SKM-1 treated with dmso at 0.1 percent for 144 hours (cell line): Measurements from ENCODE around the gene OR52B2.
A peak's percentile ranks its signal among the peaks of the same experiment; 100 is the strongest.
"Not testable (repeated sequence)": the region's sequence is repeated elsewhere in the genome, so short reads cannot be mapped to it uniquely, and the experiment has no call there.

Experiments
- DNase-seq: peaks from one replicate; lab custom pipeline; 2025; ENCODE audit not compliant: unreplicated experiment; lab: John Stamatoyannopoulos, UW

Gene OR52B2

DNA sequence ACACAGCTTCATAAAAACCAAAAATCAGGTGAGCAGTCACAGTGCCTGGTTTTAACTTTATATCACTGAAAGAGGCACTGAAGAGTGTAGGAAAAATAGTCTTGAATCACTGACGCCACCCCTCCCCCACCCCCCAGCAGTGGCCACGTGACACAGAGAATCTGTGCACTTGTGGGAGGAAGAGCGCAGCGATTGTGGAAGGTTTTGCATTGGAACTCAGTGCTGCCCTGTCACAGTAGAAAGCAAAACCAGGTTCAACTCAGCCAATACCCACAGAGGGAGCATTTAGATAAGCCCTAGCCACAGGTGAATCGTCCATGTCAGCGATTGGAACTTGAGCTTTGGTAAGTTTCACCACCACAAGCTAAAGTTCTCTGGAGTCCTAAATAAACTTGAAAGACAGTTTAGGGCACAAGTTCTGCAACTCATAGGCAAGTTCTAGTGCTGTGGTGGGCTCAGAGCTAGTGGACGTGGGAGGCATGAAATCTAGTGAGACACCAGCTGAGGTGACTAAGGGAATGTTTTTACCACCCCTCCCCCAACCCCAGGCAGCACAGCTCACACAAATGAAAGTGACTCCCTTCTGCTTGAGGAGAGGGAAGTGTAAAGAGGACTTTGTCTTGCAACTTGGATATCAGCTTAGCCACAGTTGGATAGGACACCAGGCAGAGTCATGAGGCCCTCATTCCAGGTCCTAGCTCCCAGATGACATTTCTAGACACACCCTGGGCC lies 13.3 kb downstream of the OR52B2 start:
- DNase-seq, result no peak

DNA sequence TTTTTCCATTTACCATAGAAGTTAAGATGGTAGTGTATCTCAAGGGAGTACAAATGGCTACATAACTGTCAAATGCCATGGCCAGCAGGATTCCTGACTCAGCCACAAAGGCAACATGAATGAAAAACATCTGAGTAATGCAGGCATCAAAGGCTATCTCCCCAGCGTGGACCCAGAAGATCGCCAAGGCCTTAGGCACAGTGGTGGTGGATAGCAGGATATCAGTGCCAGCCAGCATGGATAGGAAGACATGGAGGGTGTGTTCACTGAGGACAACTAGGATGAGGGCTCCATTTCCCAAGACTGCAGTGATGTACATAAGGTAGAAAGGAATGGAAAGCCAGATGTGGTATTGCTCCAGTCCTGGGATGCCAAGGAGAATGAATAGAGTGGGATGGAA lies 18.0 kb downstream of the OR52B2 start:
- DNase-seq, result no peak

DNA sequence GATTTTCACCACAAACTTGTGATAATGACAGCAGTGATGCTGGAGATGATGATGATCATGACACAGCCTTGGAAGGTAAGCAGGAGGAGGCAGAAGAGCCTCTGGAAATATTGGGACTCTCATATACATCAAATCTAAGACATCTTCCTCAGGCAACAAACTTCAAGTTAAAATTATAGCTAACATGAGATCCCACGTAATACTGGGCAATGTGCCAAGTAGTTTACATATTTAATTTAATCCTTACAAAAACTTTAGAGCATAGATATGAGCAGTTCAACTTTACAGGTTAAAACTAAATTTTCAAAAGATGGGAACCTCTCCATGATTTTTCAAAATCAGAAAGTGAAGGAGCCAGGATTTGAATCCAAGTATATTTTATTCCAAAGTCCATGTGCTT lies 19.0 kb downstream of the OR52B2 start:
- no peak for DNase-seq

DNA sequence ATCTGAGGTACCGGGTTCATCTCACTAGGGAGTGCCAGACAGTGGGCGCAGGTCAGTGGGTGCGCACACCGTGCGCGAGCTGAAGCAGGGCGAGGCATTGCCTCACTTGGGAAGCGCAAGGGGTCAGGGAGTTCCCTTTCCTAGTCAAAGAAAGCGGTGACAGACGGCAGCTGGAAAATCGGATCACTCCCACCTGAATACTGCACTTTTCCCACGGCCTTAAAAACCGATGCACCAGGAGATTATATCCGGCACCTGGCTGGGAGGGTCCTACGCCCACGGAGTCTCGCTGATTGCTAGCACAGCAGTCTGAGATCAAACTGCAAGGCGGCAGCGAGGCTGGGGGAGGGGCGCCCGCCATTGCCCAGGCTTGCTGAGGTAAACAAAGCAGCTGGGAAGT lies 26.4 kb downstream of the OR52B2 start:
- not testable (repeated sequence) for DNase-seq

DNA sequence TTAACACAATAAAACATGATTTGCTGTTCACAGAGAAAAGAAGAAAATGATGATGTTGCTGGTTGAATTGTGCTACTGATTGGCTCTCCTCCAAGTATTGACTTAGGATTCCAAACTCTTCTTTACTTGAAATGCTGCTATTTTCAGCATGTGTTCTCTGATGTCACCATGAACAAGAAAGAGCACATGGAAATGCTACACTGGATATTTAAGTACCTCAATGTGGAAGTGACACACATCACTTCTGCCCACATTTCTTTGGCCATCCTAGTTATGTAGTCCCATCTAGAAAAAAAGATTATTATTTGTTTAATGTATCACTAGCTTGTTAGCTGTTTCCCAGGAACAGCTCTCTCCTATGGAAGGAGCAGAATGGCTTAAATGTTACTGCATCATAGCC lies 27.2 kb downstream of the OR52B2 start:
- no peak for DNase-seq

DNA sequence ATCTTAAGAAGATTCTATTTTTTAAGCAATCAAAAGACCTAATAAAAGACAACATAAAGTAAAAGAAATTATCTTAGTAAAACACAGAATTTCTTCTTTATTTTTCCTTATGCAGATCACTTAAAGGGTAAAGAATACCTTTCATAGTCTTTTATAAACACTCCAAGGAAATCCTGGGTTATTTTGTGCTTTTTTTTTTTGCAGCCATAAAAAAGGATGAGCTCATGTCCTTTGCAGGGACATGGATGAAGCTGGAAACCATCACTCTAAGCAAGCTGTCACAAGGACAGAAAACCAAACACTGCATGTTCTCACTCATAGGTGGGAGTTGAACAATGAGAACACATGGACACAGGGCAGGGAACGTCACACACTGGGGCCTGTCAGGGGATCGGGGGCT lies 34.2 kb downstream of the OR52B2 start:
- DNase-seq, result not testable (repeated sequence)

DNA sequence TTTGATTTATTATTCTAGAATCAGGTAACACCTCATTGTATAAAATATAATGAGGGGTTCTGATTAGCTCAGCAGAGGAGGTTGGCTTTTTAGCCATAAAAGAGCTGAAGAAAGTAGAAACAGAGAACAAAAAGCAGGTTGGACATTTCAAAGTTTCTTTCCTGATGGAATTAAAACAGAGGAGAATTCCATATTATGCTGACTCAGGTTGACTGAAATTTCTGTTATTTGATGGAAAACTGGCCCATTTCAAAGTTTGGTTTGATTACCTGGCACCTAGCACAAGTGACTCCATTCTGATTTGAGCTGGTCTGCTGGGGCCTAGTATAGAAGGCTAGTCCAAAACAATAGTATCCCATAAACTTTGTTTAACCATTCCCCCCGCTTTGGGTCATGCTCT lies 37.7 kb downstream of the OR52B2 start:
- no peak for DNase-seq

DNA sequence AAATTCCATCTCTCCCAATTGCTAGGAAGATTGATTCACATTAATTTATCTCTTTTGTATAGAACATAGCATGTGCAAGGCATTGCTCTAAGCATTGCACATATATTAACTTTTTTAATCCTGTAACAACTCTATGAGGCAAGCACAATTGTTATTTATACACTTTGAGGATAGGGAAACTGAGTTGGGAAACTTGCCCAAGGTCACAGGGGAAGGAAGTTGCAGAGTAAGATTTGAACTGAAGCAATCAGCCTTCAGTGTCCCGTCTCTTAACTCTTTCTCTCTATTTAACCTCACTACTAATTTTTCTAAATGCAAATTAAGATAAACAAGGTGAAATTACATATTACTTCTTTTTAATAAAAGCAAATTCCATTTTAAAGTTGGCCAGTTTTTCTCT lies 40.5 kb downstream of the OR52B2 start:
- peak; percentile 85 for DNase-seq

DNA sequence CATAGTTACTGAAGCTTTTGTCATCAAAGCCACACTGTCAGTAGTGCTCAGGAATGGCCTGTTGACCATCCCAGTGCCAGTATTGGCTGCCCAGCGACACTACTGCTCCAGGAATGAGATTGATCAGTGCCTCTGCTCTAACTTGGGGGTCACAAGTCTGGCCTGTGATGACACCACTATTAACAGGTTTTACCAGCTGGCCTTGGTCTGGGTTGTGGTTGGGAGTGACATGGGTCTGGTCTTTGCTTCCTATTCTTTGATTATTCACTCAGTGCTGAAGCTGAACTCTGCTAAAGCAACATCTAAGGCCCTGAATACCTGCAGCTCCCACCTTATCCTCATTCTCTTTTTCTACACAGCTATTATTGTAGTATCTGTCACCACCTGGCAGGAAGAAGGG lies 41.1 kb downstream of the OR52B2 start:
- DNase-seq, result peak; percentile 36

DNA sequence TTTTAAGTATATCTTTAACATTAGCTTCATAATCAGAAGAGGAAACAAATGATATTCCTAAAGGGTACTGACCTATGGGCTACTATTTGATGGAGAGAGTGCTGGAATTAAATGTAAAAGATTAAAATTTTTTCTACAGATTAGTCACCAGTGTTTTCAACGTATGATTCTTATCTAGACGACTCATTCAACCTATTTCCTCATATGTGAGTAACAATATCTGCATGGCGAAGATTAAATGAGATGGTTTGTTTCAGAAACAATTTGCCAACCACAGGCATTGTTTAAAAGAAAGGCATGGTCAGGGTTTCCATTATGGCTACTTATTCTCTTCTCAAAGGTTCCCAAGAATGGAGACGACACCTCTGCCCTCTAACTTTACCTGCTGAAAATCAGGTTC lies 42.2 kb downstream of the OR52B2 start:
- DNase-seq, result no peak

DNA sequence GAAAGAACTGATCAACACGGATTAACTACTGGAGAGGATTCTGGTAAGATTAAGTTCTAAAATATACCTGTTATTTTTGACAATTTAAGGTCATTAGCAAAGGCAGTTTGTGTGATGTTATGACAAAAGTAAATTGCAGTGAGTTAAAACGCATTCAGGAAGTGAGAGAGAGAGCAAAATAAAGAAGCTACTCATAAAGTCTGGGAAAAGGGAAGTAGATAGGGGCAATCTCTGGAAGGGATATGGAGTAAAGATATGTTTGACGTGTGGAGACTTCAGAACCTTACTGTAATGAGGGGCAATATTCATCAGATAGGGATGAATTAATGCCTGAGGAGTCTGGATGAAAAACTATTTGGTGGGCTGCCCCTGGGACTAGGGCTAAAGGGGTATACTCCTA lies 45.9 kb downstream of the OR52B2 start:
- no peak for DNase-seq
